SK-N-SH (cell line): Measurements from ENCODE around the gene PCDHA2.

ENCODE experiments used
- EZH2phosphoT487 ChIP-seq: fragments of 200-600 bp; sonication (generic); IDR thresholded peaks from 2 replicates; pipeline ENCODE4 v1.6.1; 2017; ENCODE audit warnings: low read depth, mixed run types, mild to moderate bottlenecking, antibody characterized with exemption, moderate library complexity, borderline replicate concordance
- GATA2 ChIP-seq: sonication (generic); formaldehyde crosslinking; IDR thresholded peaks from 2 replicates; pipeline ENCODE4 v1.5.0; 2020; ENCODE audit warnings: mild to moderate bottlenecking, missing genetic modification reagents
- NRF1 ChIP-seq: IDR thresholded peaks from 2 replicates; pipeline ENCODE4 v1.6.1; 2012; ENCODE audit warnings: low read depth, mild to moderate bottlenecking, low read length
- POLR2AphosphoS5 ChIP-seq: IDR thresholded peaks from 2 replicates; pipeline ENCODE4 v1.6.1; 2012; ENCODE audit warnings: low read depth, low read length
- RCOR1 ChIP-seq: fragments of 150-350 bp; IDR thresholded peaks from 2 replicates; pipeline ENCODE4 v1.6.1; 2017; ENCODE audit warnings: antibody characterized with exemption, low read length
- RXRA ChIP-seq: IDR thresholded peaks from 2 replicates; pipeline ENCODE4 v1.4.0; 2012; ENCODE audit warnings: low read depth, mild to moderate bottlenecking, borderline replicate concordance
- SIN3A ChIP-seq: IDR thresholded peaks from 2 replicates; pipeline ENCODE4 v1.6.1; 2012; ENCODE audit warnings: low read depth, mild to moderate bottlenecking, low read length, moderate library complexity, borderline replicate concordance
- TF ChIP-seq, protein P1 (sequence below): IDR thresholded peaks from 2 replicates; pipeline ENCODE4 v1.6.1; 2012; ENCODE audit warnings: mild to moderate bottlenecking, low read depth, low read length, moderate library complexity
- TF ChIP-seq, protein P2 (sequence below): fragments of 200-600 bp; sonication (generic); IDR thresholded peaks from 2 replicates; pipeline ENCODE4 v1.6.1; 2017; ENCODE audit warnings: antibody characterized with exemption, mild to moderate bottlenecking, moderate library complexity
- TF ChIP-seq, protein P3 (sequence below): fragments of 150-350 bp; IDR thresholded peaks from 2 replicates; pipeline ENCODE4 v1.6.1; 2016; ENCODE audit warnings: mild to moderate bottlenecking, low read depth, low read length
- TF ChIP-seq, protein P4 (sequence below): IDR thresholded peaks from 2 replicates; pipeline ENCODE4; 2012

DNA sequence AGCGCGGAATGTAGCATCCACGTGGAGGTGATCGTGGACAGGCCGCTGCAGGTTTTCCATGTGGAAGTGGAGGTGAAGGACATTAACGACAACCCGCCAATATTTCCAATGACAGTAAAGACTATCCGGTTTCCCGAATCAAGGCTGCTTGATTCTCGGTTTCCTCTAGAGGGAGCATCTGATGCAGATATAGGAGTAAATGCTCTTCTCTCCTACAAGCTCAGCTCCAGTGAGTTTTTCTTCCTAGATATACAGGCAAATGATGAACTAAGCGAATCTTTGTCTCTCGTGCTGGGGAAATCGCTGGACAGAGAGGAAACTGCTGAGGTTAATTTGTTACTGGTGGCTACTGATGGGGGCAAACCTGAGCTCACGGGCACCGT, 598 bp downstream of the PCDHA2 start:
- TF ChIP-seq POLR2AphosphoS5: no peak
- TF ChIP-seq, protein P1, sequence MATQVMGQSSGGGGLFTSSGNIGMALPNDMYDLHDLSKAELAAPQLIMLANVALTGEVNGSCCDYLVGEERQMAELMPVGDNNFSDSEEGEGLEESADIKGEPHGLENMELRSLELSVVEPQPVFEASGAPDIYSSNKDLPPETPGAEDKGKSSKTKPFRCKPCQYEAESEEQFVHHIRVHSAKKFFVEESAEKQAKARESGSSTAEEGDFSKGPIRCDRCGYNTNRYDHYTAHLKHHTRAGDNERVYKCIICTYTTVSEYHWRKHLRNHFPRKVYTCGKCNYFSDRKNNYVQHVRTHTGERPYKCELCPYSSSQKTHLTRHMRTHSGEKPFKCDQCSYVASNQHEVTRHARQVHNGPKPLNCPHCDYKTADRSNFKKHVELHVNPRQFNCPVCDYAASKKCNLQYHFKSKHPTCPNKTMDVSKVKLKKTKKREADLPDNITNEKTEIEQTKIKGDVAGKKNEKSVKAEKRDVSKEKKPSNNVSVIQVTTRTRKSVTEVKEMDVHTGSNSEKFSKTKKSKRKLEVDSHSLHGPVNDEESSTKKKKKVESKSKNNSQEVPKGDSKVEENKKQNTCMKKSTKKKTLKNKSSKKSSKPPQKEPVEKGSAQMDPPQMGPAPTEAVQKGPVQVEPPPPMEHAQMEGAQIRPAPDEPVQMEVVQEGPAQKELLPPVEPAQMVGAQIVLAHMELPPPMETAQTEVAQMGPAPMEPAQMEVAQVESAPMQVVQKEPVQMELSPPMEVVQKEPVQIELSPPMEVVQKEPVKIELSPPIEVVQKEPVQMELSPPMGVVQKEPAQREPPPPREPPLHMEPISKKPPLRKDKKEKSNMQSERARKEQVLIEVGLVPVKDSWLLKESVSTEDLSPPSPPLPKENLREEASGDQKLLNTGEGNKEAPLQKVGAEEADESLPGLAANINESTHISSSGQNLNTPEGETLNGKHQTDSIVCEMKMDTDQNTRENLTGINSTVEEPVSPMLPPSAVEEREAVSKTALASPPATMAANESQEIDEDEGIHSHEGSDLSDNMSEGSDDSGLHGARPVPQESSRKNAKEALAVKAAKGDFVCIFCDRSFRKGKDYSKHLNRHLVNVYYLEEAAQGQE: no peak
- TF ChIP-seq, protein P2, sequence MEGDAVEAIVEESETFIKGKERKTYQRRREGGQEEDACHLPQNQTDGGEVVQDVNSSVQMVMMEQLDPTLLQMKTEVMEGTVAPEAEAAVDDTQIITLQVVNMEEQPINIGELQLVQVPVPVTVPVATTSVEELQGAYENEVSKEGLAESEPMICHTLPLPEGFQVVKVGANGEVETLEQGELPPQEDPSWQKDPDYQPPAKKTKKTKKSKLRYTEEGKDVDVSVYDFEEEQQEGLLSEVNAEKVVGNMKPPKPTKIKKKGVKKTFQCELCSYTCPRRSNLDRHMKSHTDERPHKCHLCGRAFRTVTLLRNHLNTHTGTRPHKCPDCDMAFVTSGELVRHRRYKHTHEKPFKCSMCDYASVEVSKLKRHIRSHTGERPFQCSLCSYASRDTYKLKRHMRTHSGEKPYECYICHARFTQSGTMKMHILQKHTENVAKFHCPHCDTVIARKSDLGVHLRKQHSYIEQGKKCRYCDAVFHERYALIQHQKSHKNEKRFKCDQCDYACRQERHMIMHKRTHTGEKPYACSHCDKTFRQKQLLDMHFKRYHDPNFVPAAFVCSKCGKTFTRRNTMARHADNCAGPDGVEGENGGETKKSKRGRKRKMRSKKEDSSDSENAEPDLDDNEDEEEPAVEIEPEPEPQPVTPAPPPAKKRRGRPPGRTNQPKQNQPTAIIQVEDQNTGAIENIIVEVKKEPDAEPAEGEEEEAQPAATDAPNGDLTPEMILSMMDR: no peak
- no peak for TF ChIP-seq NRF1
- TF ChIP-seq, protein P3, sequence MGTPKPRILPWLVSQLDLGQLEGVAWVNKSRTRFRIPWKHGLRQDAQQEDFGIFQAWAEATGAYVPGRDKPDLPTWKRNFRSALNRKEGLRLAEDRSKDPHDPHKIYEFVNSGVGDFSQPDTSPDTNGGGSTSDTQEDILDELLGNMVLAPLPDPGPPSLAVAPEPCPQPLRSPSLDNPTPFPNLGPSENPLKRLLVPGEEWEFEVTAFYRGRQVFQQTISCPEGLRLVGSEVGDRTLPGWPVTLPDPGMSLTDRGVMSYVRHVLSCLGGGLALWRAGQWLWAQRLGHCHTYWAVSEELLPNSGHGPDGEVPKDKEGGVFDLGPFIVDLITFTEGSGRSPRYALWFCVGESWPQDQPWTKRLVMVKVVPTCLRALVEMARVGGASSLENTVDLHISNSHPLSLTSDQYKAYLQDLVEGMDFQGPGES: no peak
- TF ChIP-seq RCOR1: no peak
- no peak for TF ChIP-seq EZH2phosphoT487
- no peak for TF ChIP-seq GATA2 (CRISPR knock-in tag)
- no peak for TF ChIP-seq RXRA
- no peak for TF ChIP-seq SIN3A
- TF ChIP-seq, protein P4, sequence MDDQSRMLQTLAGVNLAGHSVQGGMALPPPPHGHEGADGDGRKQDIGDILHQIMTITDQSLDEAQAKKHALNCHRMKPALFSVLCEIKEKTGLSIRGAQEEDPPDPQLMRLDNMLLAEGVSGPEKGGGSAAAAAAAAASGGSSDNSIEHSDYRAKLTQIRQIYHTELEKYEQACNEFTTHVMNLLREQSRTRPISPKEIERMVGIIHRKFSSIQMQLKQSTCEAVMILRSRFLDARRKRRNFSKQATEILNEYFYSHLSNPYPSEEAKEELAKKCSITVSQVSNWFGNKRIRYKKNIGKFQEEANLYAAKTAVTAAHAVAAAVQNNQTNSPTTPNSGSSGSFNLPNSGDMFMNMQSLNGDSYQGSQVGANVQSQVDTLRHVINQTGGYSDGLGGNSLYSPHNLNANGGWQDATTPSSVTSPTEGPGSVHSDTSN: no peak
